Adrenal gland (tissue), 5 donors: Measurements from ENCODE around the gene CDK4.
A peak's percentile ranks its signal among the peaks of the same experiment; 100 is the strongest.

Experiments used
- POLR2A ChIP-seq, 2 donors: fragments of 450-650 bp; IDR thresholded peaks; one replicate each; pipeline ENCODE4 v1.6.1; 2017; ENCODE audit warnings: antibody characterized with exemption in 2 of 2, mild to moderate bottlenecking in 2 of 2, moderate library complexity in 1 of 2
- TF ChIP-seq, protein P1 (sequence below), 6 experiments: fragments of 450-650 bp in 4 of 6; fragments of 200-600 bp in 2 of 6; sonication (generic) in 1 of 6; IDR thresholded peaks; 1 replicate in 5 of 6; 2 replicates in 1 of 6; pipeline versions ENCODE4 v1.5.1 to v1.8.0; 2016 to 2021; ENCODE audit warnings: antibody characterized with exemption in 6 of 6, mild to moderate bottlenecking in 2 of 6, moderate library complexity in 1 of 6
- donor health status: DM: no; HTN: no; CAD: no.

DNA sequence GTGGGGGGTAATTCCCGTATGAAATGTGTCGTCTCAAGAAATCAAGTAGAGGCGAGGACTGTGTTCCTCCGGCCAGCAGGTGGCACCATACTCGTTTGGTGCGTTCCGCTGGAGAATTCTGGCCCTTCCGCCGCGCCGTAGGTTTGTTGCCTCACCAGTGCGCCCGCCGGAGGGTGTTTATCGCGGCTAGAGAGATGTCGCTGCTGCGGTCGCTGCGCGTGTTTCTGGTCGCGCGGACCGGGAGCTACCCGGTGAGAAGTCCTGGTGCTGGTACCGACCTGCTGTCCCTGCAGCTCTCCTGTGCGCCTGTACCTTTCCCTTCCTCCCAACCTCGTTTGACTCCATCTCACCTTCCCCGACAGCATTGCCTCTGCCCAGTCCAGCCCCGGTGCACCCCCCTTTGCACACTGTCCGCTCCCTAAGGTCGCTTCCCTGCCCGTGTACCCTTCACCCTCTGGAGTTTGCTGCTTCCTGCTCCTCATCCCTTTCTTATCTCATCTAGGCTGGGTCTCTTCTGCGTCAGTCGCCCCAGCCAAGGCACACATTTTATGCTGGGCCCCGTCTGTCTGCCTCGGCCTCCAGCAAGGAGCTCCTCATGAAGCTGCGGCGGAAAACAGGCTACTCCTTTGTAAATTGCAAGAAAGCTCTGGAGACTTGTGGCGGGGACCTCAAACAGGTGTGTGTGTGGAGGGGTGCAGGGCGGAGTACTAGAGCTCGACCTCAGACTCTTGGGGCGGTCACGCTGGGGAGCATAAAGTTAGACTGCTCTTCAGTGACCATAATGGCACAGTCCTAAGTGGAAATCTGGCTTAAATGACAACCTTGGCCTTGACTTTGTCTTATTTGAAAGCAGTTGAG lies 30.7 kb upstream of the CDK4 start, which contains the start of gene TSFM:
- TF ChIP-seq, protein P1, sequence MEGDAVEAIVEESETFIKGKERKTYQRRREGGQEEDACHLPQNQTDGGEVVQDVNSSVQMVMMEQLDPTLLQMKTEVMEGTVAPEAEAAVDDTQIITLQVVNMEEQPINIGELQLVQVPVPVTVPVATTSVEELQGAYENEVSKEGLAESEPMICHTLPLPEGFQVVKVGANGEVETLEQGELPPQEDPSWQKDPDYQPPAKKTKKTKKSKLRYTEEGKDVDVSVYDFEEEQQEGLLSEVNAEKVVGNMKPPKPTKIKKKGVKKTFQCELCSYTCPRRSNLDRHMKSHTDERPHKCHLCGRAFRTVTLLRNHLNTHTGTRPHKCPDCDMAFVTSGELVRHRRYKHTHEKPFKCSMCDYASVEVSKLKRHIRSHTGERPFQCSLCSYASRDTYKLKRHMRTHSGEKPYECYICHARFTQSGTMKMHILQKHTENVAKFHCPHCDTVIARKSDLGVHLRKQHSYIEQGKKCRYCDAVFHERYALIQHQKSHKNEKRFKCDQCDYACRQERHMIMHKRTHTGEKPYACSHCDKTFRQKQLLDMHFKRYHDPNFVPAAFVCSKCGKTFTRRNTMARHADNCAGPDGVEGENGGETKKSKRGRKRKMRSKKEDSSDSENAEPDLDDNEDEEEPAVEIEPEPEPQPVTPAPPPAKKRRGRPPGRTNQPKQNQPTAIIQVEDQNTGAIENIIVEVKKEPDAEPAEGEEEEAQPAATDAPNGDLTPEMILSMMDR (IDR thresholded peaks at IDR 0.05): peak; percentile 89 to 98 (median 96)
- TF ChIP-seq POLR2A (IDR thresholded peaks at IDR 0.05): peak in 1 of 2 donors; percentile 79
